WTC11 (cell line): ENCODE results near the gene SHOC2. TPM values are rescaled to one million over a fixed set of nuclear protein-coding genes. Genes with fewer than 3 reads are reported as not detected.

Experiments
- ATAC-seq: fragments of 200-7000 bp; cut with Tn5 transposase; 2 replicates; pipeline ENCODE4 v1.10.0; 2021; ENCODE audit warnings: mild to moderate bottlenecking, moderate library complexity
- CTCF ChIA-PET: fragments of 300-600 bp; sonication (Branson Sonifier 250); formaldehyde crosslinking; loops from one replicate; lab custom pipeline; 2021; ENCODE audit warnings: antibody characterized with exemption; lab: Charles Lee
- POLR2A ChIA-PET: fragments of 350-600 bp; sonication (Branson Sonifier 250); formaldehyde crosslinking; loops from one replicate; lab custom pipeline; 2021; ENCODE audit warnings: antibody characterized with exemption; lab: Charles Lee
- DNase-seq: peaks from one replicate; pipeline ENCODE4 v3.0.0; 2021; ENCODE audit warnings: low spot score
- H3K27ac Mint-ChIP-seq: 2 replicates; pipeline ENCODE4 v1.8.0; 2021; ENCODE audit warnings: mixed read lengths
- H3K27me3 Mint-ChIP-seq: 2 replicates; pipeline ENCODE4 v1.8.0; 2021; ENCODE audit warnings: low read depth, mild to moderate bottlenecking, moderate library complexity, mixed read lengths
- H3K36me3 Mint-ChIP-seq: 2 replicates; pipeline ENCODE4 v1.8.0; 2021; ENCODE audit warnings: mixed read lengths
- H3K4me1 Mint-ChIP-seq: 2 replicates; pipeline ENCODE4 v1.8.0; 2022; ENCODE audit warnings: mixed read lengths
- H3K4me3 Mint-ChIP-seq: 2 replicates; pipeline ENCODE4 v1.8.0; 2021; ENCODE audit warnings: mild to moderate bottlenecking, moderate library complexity, mixed read lengths
- H3K9me3 Mint-ChIP-seq: 2 replicates; pipeline ENCODE4 v1.8.0; 2021; ENCODE audit warnings: mixed read lengths
- CREM ChIP-seq: sonication (generic); formaldehyde crosslinking; IDR thresholded peaks from 2 replicates; pipeline ENCODE4 v1.8.1; 2022; ENCODE audit warnings: mild to moderate bottlenecking, missing genetic modification reagents, moderate library complexity
- ELF4 ChIP-seq: sonication (generic); formaldehyde crosslinking; IDR thresholded peaks from 2 replicates; pipeline ENCODE4 v1.8.1; 2022; ENCODE audit warnings: low read depth, mild to moderate bottlenecking, moderate library complexity, missing genetic modification reagents
- ETV6 ChIP-seq: sonication (generic); formaldehyde crosslinking; IDR thresholded peaks from 2 replicates; pipeline ENCODE4 v1.8.1; 2022; ENCODE audit warnings: mild to moderate bottlenecking, missing genetic modification reagents
- GRHL2 ChIP-seq: fragments of 250-450 bp; sonication (Bioruptor Pico); IDR thresholded peaks from 2 replicates; pipeline ENCODE4 v1.8.0; 2022; ENCODE audit warnings: mild to moderate bottlenecking, moderate library complexity; ENCODE audit not compliant: insufficient replicate concordance, severe bottlenecking
- GTF2I ChIP-seq: fragments of 250-450 bp; sonication (Bioruptor Pico); conservative IDR thresholded peaks from 2 replicates; pipeline ENCODE4 v1.4.0; 2021; ENCODE audit warnings: mild to moderate bottlenecking
- HMGA2 ChIP-seq: fragments of 250-450 bp; sonication (Bioruptor Pico); IDR thresholded peaks from 2 replicates; pipeline ENCODE4 v1.4.0; 2021; ENCODE audit warnings: mild to moderate bottlenecking, moderate library complexity
- TEAD1 ChIP-seq: sonication (generic); formaldehyde crosslinking; IDR thresholded peaks from 2 replicates; pipeline ENCODE4 v1.8.0; 2022; ENCODE audit warnings: mild to moderate bottlenecking, missing genetic modification reagents
- total RNA-seq: library from RNA; stranded (reverse); gene quantifications from 3 replicates; pipeline ENCODE4 v1.2.3, GENCODE V29; 2021
- TF ChIP-seq, protein P1 (sequence below): fragments of 250-450 bp; sonication (Bioruptor Pico); IDR thresholded peaks from 2 replicates; pipeline ENCODE4 v1.9.0; 2021; ENCODE audit warnings: moderate library complexity, mild to moderate bottlenecking, inconsistent platforms, borderline replicate concordance
- TF ChIP-seq, protein P2 (sequence below): sonication (generic); formaldehyde crosslinking; IDR thresholded peaks from 2 replicates; pipeline ENCODE4 v1.8.0; 2022; ENCODE audit warnings: mild to moderate bottlenecking, missing genetic modification reagents
- TF ChIP-seq, protein P3 (sequence below): sonication (generic); formaldehyde crosslinking; IDR thresholded peaks from 2 replicates; pipeline ENCODE4 v1.8.1; 2022; ENCODE audit warnings: mild to moderate bottlenecking, moderate library complexity, missing genetic modification reagents
- TF ChIP-seq, protein P4 (sequence below): fragments of 250-450 bp; sonication (Bioruptor Pico); conservative IDR thresholded peaks from 2 replicates; pipeline ENCODE4 v1.9.0; 2021; ENCODE audit warnings: mild to moderate bottlenecking
- TF ChIP-seq, protein P5 (sequence below): sonication (generic); formaldehyde crosslinking; IDR thresholded peaks from 2 replicates; pipeline ENCODE4 v1.8.1; 2023; ENCODE audit warnings: mild to moderate bottlenecking, moderate library complexity, missing genetic modification reagents
- TF ChIP-seq, protein P6 (sequence below): fragments of 200-600 bp; IDR thresholded peaks from 2 replicates; pipeline ENCODE4 v1.8.0; 2022; ENCODE audit warnings: antibody characterized with exemption

Gene SHOC2
- total RNA-seq, 1 experiment from 2014 or later: 21.6 TPM

DNA sequence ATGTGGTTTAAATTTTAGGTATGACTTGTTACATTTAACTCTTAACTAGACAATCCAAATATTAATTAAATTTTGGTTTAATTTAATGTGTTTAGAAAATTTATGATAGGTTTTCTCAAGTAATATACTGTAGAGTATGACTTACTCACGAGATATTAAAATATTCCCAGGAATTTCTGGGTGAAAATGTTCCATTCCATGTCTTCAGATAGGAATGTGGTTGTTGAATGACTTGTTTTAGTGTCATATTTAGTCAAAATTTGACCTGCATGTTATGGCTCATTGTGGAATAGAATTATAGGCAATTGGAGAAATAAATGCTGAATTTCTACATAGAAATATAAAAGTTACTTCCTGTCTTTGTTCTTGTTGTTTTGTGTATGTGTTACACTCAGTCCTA, 46.7 kb downstream of the SHOC2 start (continued):
- TF ChIP-seq, protein P1, sequence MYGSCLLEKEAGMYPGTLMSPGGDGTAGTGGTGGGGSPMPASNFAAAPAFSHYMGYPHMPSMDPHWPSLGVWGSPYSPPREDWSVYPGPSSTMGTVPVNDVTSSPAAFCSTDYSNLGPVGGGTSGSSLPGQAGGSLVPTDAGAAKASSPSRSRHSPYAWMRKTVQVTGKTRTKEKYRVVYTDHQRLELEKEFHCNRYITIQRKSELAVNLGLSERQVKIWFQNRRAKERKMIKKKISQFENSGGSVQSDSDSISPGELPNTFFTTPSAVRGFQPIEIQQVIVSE: no peak
- TF ChIP-seq, protein P2, sequence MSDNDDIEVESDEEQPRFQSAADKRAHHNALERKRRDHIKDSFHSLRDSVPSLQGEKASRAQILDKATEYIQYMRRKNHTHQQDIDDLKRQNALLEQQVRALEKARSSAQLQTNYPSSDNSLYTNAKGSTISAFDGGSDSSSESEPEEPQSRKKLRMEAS (CRISPR knock-in tag): no peak

DNA sequence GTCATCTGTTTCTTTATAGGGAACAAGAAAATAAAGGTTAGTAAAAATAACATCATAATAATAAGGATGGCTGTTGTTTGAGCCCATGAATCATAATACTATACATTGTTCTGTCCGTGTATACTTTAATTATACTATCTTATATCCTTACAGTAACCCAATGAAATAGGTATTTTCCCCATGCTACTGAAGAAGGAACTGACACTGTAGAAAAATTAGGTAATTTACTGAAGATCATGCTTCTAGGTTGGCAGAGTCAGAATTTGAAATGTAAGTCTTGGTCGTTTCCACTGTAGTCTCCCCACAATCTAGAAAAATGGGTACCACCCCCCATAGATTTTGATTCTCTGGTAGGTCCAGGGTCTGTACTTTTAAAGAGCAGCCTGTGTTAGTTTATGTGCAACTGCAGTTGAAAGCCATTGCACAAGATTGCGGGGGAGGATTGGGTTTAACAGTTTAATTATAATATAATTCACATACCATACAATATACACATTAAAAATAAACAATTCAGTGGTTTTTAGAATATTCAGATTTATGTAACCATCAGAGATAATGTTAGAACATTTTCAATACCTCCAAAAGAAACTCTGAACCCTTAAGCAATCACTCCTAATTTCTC, 47.7 kb downstream of the SHOC2 start:
- peaks cover 17% of the 10 kb centered on the region for H3K4me1 Mint-ChIP-seq
- no peak overlapping the region for H3K27ac Mint-ChIP-seq
- ChIA-PET POLR2A (no interaction called here), CTCF (no interaction called here)
- ATAC-seq: no peak
- no peaks in the 10 kb centered on the region for H3K9me3 Mint-ChIP-seq
- TF ChIP-seq, protein P3, sequence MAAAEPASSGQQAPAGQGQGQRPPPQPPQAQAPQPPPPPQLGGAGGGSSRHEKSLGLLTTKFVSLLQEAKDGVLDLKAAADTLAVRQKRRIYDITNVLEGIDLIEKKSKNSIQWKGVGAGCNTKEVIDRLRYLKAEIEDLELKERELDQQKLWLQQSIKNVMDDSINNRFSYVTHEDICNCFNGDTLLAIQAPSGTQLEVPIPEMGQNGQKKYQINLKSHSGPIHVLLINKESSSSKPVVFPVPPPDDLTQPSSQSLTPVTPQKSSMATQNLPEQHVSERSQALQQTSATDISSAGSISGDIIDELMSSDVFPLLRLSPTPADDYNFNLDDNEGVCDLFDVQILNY (CRISPR knock-in tag): no peak
- TF ChIP-seq HMGA2 (CRISPR knock-in tag) (no peak), CREM (CRISPR knock-in tag) (no peak), TEAD1 (CRISPR knock-in tag) (no peak), GTF2I (no peak), GRHL2 (CRISPR knock-in tag) (no peak), ETV6 (no peak)
- TF ChIP-seq, protein P4, sequence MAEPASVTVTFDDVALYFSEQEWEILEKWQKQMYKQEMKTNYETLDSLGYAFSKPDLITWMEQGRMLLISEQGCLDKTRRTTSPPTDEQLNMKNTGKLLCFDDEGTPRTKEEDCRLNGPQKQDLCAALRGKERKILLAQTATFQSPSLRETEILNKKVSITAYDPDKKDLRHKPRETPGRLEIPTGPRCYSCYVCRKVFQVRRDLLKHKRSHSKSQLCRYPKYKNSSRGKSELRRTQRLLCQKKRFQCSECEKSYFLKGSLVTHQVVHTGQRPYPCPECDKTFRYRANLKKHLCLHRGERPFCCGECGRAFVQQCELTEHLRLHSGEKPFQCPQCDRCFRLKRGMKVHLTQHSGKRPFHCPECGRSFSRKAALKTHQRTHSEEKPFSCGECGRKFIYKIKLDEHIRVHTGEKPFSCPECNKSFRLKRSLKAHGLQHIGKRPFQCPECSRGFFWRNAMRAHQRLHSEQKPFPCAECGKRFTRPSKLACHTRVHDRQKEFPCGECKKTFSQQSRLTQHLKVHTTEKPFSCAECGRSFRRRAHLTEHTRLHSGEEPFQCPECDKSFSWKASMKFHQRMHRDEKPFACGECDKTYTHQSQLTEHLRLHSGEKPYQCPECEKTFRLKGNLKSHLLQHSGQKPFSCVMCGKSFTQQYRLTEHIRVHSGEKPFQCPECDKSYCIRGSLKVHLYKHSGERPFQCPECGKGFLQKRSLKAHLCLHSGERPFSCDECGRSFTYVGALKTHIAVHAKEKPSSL (CRISPR knock-in tag): no peak
- TF ChIP-seq, protein P5, sequence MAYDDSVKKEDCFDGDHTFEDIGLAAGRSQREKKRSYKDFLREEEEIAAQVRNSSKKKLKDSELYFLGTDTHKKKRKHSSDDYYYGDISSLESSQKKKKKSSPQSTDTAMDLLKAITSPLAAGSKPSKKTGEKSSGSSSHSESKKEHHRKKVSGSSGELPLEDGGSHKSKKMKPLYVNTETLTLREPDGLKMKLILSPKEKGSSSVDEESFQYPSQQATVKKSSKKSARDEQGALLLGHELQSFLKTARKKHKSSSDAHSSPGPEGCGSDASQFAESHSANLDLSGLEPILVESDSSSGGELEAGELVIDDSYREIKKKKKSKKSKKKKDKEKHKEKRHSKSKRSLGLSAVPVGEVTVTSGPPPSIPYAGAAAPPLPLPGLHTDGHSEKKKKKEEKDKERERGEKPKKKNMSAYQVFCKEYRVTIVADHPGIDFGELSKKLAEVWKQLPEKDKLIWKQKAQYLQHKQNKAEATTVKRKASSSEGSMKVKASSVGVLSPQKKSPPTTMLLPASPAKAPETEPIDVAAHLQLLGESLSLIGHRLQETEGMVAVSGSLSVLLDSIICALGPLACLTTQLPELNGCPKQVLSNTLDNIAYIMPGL (CRISPR knock-in tag): no peak
- TF ChIP-seq, protein P6, sequence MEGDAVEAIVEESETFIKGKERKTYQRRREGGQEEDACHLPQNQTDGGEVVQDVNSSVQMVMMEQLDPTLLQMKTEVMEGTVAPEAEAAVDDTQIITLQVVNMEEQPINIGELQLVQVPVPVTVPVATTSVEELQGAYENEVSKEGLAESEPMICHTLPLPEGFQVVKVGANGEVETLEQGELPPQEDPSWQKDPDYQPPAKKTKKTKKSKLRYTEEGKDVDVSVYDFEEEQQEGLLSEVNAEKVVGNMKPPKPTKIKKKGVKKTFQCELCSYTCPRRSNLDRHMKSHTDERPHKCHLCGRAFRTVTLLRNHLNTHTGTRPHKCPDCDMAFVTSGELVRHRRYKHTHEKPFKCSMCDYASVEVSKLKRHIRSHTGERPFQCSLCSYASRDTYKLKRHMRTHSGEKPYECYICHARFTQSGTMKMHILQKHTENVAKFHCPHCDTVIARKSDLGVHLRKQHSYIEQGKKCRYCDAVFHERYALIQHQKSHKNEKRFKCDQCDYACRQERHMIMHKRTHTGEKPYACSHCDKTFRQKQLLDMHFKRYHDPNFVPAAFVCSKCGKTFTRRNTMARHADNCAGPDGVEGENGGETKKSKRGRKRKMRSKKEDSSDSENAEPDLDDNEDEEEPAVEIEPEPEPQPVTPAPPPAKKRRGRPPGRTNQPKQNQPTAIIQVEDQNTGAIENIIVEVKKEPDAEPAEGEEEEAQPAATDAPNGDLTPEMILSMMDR: no peak
- H3K36me3 Mint-ChIP-seq: no peaks in the 10 kb centered on the region
- no peak for DNase-seq
- no peak overlapping the region for H3K4me3 Mint-ChIP-seq
- H3K27me3 Mint-ChIP-seq: no peaks in the 10 kb centered on the region

DNA sequence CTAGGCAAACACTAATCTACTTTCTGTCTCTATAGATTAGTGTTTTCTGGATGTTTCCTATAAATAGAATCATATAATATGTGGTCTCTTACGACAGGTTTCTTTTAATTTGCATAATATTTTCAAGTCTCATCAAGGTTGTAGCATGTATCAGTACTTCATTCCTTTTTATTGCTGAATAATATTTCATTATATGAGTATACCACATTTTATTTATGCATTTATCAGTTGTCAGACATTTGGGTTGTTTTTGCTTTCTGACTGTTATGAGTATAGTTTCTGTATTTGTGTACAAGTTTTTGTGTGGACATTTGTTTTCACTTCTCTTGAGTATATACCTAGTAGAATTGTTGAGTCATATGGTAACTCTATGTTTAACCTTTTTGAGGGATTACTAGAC, 48.2 kb downstream of the SHOC2 start:
- POLR2A ChIA-PET: no interaction called here
- Mint-ChIP-seq H3K9me3 (no peaks in the 10 kb centered on the region), H3K27ac (no peak overlapping the region), H3K4me3 (no peak overlapping the region), H3K36me3 (no peaks in the 10 kb centered on the region), H3K4me1 (peaks cover 17% of the 10 kb centered on the region), H3K27me3 (no peaks in the 10 kb centered on the region)
- TF ChIP-seq ELF4 (CRISPR knock-in tag) (no peak), TEAD1 (CRISPR knock-in tag) (no peak)
- TF ChIP-seq, protein P6: no peak
- ATAC-seq (no peak), DNase-seq (no peak)
- CTCF ChIA-PET: no interaction called here
